ENCODE results near the gene PRKG1.
"Not testable (repeated sequence)": the region's sequence is repeated elsewhere in the genome, so short reads cannot be mapped to it uniquely, and the experiment has no call there.

The PRKG1 gene

DNA sequence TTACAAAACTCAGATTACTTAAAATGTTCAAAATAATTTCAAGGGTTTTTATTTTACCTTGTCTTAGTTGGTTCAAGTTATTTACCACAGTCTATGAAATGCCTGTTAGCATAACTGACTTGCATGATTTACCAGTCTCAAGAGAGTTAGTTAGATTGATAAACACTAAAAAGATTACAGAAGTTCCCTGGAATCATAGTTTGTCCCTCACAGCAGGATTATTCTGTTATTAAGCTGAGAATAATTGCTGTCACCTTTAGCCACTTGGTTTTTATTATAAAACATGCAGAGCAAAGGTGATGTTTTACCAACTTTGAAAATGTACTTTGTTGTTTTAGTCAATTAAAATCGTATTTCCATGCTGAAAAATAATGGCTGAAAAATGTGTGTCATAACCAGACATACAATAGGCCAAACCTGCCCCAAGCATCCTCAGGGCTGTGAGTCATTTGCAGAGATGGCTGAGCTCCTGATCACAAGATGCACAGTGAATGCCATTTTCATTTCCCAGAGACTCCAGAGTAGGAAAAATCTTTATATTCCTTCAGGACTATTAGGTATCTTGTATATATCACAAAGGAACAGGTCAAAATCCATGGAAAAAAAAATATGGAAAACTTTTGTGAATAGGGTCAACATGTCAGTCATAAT is 1152.0 kb downstream of the PRKG1 start:
- TF ChIP-seq, protein P1, sequence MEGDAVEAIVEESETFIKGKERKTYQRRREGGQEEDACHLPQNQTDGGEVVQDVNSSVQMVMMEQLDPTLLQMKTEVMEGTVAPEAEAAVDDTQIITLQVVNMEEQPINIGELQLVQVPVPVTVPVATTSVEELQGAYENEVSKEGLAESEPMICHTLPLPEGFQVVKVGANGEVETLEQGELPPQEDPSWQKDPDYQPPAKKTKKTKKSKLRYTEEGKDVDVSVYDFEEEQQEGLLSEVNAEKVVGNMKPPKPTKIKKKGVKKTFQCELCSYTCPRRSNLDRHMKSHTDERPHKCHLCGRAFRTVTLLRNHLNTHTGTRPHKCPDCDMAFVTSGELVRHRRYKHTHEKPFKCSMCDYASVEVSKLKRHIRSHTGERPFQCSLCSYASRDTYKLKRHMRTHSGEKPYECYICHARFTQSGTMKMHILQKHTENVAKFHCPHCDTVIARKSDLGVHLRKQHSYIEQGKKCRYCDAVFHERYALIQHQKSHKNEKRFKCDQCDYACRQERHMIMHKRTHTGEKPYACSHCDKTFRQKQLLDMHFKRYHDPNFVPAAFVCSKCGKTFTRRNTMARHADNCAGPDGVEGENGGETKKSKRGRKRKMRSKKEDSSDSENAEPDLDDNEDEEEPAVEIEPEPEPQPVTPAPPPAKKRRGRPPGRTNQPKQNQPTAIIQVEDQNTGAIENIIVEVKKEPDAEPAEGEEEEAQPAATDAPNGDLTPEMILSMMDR (IDR thresholded peaks at IDR 0.05; ENCODE audit: low read depth, low read length): no peak
- H3K4me3 ChIP-seq (ENCODE audit: low read depth, low read length): no peak overlapping the region

DNA sequence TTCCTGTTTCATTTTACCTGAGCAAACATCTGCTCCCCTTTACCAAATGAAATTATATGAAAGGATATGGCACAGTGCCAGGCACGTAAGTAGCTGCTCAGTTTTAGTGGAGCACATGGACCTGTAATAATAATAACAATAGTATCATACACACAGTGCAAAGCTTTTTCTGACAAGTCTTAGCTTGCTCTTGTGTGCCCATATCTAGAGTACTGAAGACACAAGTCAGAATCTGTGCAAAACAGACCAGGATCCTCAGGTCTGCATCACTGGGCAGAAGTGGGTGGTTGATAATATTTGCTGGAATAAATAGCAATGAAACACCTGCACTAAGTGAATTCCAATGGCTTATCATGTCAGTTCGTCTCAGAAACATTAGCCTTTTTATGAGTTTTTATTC is 1154.3 kb downstream of the PRKG1 start:
- TF ChIP-seq, protein P1 (IDR thresholded peaks at IDR 0.05; ENCODE audit: low read depth, low read length): no peak
- no peak overlapping the region for H3K4me3 ChIP-seq (ENCODE audit: low read depth, low read length)

DNA sequence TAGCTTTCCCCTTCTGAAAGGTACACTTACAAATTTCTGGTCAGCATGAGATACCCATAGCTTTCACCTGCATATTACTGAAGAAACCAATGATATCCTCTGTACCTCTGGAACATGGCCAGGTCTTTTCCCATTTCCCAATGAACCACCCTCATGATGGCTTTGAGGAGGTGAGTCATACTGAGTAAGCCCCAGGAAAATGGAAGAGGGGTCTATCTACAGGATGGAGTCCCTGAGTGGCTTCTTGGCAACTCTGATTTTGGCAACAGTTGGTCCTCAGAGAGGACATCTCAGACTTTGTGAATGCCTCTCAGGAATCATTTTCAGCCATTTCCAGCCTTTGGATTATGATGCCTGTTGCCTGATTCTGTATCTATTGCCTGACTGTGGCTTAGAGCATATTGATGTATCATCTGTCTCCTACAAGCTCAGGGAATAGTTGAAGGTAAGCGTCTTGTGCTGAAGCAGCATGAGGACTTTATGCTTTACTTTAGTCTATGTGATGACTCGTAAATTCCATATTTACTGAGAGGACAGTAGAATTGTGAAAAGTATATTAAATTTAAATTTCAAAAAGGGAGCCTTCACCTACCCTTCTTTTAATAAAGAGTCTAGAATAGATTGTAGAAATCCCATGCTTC is 1155.1 kb downstream of the PRKG1 start:
- TF ChIP-seq, protein P1 (IDR thresholded peaks at IDR 0.05; ENCODE audit: low read depth, low read length): no peak

DNA sequence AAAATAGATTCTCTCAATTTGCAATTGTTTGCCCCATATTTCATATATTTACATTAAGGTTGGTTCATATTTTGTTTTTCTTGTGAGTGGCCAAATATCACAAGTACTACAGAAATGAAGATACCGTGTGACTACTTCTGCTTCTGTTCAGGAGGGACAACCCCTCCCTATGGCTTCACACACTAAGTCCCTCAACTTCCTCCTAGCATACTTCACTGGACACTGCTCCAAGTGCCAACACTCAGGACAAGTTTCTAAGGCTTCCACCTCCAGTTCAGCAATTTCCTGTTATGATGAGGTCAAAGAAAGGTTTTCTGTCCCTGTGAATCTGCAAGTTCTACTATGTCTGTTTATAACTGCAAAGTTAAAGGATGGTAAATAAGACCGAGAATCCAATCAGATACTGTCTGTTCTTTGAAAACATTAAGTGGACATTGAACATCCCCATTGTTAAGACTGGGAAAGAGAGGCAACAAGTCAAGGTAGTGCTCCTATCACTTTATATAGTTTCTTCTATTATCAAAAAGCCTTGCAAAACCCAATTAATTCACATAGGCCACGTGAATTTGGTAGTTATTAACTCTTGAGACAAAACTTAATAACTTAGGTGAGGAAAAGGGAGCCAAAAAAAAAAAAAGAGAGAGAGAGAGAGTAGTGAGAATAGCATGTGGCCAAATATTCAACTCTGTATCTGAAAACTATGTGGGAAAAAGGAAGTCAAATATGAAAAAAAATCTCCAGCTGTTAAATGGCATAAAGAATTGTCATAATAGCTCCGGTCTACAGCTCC is 1158.5 kb downstream of the PRKG1 start:
- 0 out of 2 replicates have a peak overlapping the region, but pooled peaks have one; percentile 1 for H3K4me3 ChIP-seq (ENCODE audit: low read depth, low read length)
- TF ChIP-seq, protein P1 (IDR thresholded peaks at IDR 0.05; ENCODE audit: low read depth, low read length): no peak

More for the DNA sequence above, 1155.1 kb downstream of the PRKG1 start:
- no peak overlapping the region for H3K4me3 ChIP-seq (ENCODE audit: low read depth, low read length)

DNA sequence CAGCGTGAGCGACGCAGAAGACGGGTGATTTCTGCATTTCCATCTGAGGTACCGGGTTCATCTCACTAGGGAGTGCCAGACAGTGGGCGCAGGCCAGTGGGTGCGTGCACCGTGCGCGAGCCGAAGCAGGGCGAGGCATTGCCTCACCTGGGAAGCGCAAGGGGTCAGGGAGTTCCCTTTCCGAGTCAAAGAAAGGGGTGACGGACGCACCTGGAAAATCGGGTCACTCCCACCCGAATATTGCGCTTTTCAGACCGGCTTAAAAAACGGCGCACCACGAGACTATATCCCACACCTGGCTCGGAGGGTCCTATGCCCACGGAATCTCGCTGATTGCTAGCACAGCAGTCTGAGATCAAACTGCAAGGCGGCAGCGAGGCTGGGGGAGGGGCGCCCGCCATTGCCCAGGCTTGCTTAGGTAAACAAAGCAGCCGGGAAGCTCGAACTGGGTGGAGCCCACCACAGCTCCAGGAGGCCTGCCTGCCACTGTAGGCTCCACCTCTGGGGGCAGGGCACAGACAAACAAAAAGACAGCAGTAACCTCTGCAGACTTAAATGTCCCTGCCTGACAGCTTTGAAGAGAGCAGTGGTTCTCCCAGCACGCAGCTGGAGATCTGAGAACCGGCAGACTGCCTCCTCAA is 1159.2 kb downstream of the PRKG1 start:
- not testable (repeated sequence) for H3K4me3 ChIP-seq (ENCODE audit: low read depth, low read length)

DNA sequence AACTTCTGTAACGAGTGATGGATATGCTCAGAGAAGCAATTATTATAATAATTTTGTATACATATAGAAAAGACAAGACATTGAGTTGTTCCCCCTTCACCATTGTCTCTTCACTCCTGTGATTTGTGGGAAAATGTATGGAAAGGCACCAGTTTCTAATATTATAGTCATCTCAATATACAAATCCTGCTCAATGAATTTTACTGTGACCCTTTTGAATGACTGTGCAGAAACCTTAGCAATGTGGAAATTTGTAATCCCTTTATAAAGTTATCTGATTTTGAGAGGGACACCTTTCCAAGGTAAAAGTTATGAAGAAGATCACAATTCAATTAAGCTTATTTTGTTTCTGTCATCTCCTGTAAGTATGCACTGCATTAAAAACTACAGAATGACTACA is 1165.5 kb downstream of the PRKG1 start:
- TF ChIP-seq, protein P1 (IDR thresholded peaks at IDR 0.05; ENCODE audit: low read depth, low read length): no peak
- no peak overlapping the region for H3K4me3 ChIP-seq (ENCODE audit: low read depth, low read length)

DNA sequence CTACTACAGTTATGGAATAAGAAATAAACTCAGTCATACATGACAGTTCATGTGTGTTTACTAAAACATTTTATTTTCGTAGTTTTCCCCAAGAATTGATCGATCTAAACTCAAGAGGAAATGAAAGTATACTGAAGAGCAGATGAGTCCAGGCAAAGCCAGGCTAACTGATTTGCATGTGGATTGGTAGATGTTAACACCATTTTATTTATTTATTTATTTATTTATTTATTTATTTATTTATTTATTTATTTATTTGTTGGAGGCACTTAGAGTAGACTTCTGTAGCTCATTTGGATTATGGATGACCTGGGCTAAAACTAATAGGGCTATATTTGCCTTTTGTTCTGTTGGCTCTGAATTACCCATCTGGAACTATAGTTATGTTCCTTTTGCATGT is 1171.3 kb downstream of the PRKG1 start:
- no peak overlapping the region for H3K4me3 ChIP-seq (ENCODE audit: low read depth, low read length)
- TF ChIP-seq, protein P1 (IDR thresholded peaks at IDR 0.05; ENCODE audit: low read depth, low read length): no peak

DNA sequence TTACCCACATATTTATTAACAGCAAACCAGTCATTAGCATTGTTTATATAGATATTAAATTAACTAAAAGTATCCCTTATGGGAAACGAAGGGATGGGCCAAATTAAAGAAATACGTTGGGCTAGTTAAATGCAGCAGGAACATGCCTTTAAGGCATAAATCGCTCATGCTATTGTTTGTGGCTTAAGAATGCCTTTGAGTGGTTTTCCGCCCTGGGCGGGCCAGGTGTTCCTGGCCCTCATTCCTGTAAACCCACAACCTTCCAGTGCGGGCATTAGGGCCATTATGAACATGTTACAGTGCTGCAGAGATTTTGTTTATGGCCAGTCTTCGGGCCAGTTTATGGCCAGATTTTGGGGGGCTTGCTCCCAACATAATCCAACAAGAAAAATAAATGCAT is 1173.6 kb downstream of the PRKG1 start:
- H3K4me3 ChIP-seq (ENCODE audit: low read depth, low read length): not testable (repeated sequence)
